NK-92 treated with Interleukin-12 subunit alpha and Interleukin-12 subunit beta, amount 100 ng/mL, for 24 hours (cell line): ENCODE measurements around the gene CRYL1.

Source experiments
- DNase-seq: peaks from one replicate; lab custom pipeline; 2025; lab: John Stamatoyannopoulos, UW

Gene CRYL1

DNA sequence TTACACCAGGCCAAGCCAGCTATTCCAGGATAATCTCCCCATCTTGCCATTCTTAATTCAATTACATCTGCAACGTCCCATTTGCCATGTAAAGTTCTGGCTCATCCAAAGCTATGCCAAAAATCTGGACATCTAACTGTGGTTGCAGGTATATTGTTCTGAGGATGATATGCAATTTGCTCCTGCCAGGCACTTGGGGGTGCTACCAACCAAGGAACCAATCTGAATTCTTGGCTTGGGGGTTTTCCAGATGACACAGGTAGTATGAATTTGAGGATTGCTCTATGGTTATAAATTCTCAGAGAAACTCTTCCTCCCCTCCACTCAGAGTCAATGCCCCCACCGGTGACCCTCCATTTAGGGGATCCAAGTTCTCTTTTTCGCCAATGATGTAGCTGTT lies 33.0 kb downstream of the CRYL1 start:
- DNase-seq: no peak

DNA sequence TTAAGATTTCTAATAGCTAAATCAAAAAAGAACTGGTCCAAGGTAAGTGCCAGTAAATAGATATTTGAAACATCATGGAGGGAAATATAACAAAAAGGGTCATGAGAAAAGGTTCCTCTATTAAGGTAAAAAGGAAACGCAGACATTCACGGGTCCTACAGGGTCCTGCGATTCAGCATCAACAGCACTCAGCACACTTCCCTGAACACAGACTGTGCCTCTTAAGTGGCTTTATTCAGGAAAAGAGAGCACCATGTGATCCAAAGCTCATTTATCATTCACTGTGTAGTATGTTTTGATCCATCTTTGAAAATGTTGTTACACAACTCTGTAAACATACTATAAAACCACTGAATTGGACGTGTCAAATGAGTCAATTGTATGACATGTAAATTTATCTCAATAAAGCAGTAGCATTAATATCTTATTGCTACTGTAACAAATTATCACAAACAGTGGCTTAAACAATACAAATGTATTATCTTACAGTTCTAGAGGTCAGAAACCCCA lies 33.7 kb downstream of the CRYL1 start:
- DNase-seq: no peak

DNA sequence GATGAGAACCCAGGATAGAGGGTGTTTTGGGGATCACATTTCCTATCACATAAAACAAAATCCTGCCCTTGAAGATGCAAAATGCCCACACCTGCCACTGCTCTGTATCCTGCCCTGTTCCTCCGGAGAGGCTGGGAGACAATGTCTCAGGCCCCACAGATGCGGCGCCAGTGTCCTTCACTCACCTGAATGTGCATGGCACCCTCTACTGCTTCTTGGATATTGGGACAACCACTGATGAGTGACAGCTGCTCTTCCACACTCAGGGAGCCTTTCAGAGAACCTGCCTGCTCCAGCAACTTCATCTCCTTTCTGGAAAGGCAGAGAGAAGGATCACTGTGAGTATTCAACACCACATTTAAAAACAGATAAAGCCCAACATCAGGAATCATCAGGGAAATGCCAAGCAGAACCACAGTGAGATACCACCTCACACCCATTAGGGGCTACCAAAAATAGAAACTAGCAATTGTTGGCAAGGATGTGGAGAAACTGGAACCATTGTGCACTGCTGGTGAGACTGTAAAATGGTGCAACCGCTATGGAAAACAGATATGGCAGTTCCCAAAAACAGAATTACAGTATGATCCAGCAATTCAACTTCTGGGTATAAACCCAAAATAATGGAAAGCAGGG lies 36.4 kb downstream of the CRYL1 start:
- no peak for DNase-seq

DNA sequence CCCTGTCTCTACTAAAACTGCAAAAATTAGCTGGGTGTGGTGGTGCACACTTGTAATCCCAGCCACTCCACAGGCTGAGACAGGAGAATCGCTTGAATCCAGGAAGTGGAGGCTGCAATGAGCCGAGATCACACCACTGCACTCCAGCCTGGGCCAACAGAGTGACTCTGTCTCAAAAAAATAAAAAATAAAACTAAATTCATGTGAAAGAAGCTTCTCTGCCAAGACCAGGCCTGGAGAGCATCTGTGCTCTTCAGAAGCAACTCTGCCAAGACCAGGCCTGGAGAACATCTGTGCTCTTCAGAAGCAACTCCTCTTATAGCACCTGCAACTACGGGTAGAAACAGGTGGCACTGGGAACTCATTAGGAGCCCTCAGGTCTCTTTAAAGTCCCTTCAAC lies 37.7 kb downstream of the CRYL1 start:
- DNase-seq: no peak

DNA sequence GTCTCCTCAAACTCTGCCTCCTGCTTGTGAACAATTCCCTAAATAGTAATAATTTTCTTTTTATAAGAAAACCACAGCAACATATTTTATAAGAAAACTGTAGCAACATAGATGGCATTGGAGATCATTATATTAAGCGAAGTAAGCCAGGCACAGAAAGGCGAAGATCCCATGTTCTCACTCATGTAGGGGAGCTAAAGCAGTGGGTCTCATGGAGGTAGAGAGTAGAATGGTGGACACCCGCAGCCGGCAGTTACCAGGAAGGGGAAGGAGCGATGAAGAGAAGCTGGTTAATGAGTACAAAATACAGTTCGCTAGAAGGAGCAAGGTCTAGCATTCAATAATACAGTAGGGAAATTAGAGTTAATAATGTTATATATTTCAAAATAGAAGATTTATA lies 42.9 kb downstream of the CRYL1 start:
- DNase-seq: no peak

DNA sequence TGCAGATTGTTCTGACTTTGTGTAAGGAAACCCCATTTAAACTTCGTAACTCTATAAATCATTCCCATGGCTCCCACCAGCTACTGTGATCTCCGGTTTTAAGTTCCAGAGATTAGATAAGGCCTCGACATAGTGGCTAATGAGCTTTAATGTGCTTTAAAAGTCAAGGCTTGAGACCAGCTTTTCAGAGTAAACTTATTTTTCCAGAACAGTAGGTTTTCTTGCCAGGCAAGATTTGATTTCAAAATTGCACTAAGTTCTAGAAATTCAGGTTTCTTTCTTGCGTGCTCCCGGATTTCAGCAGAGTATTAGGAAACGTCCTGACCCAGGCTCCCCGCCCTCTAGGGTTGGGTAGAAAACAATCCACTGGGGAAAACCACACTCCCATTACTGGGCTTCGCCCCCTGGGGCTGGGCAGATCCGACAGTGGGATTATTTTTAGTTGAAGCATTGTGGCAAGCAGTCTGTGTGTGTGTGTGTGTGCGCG lies 43.3 kb downstream of the CRYL1 start:
- no peak for DNase-seq

DNA sequence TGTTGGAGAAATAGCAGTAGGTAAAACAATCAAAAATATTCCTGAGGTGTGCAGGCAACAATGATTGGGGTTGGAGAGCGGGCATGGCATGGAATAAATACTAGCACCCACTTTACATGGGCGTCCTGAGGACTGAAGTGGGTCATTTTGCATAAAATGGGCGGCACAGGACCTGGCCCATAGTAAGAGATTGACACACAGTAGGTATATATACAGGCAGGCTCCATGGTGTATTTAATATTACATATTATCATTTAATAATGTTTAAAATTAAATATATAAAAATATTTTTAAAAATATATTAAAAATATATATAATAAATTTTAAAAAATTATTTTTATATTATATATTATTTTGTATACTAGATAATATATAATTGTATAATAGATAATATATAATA lies 48.3 kb downstream of the CRYL1 start:
- DNase-seq: no peak

DNA sequence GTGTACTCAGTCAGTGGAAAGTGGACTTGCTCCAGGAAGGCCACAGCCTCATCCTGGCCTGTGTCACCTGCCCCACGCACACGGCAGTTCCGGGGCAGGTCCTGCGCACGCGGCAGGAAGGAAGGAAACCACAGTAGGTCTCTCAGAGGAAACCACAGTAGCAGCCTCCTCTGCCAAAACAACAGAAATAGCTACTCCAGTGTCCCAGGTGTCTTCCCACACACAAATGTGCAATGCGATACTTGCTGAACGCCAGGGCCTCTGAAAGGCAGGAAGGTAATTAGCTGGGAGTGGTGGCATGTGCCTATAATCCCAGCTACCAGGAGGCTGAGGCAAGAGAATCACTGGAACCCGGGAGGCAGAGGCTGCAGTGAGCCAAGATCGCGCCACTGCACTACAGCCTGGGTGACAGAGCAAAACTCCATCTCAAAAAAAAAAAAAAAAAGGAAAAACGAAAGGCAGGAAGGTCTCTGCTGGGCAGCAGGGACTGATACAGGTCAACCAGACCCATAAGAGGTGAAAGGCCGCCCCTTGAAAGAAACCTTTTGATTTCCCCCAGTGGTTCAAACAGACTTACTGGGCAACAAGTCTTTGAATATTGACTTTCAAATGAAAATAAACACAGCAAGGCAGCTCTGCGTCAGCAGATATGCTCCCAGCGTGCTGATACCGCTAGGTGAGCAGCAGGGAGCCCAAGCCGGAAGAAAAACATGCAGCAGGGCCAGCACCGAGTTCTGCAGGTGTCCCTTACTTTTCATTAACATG lies 49.5 kb downstream of the CRYL1 start:
- DNase-seq: peak; percentile 32

DNA sequence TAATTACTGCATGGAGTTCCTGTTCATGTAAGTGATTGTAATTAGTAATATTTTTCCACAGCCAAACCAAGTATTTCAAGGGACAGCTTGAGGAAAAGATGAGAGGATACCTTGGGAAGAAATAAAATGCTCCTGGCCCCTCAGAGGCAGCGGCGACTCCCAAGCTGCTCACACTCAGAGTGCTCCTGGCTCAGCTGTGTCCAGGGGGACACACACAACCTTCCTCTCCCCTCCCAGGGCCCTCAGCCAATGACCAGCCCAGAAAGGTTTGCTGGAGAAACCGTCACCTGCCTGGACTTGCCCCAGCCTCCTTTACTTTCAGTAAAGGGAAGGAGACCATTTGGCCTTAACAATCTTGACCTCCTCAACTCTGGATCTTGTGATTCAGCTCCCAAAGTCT lies 51.1 kb downstream of the CRYL1 start:
- no peak for DNase-seq

DNA sequence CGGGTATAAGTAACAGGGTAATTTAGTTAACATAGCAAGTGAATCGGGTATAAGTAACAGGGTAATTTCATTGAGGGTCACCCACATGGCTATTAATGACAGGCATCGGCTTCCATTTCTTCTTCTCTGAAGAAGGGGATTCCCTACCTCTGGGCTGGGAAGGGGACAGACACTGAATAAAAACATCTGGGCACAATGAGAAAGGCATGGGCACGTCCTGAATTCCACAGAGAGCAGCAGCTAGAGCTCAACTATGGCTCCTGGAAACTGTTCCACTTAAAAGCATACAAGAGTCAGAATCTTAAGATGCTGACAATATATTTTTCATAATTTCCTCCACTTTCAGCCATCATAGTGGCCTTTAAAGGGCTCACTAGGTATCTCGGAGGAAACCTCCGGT lies 51.8 kb downstream of the CRYL1 start:
- DNase-seq: no peak

DNA sequence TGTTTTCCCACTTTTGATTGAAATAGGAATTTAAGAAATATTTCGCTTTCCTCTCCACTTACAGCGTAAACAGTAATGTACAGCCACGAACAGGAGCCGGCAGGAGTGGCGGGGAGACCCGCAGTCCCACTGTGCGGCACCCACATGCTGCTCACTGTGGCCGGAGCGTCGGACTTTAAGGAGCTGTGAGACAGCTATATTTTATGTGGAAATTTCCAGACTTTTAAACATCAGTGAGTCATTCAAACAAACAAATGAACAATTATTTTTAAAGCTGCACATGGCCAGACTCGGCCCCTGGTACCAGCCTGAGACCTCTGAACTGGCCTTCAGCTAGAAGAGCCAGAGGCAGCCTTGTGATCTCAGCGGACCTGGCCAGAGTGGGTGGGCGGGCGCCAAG lies 52.5 kb downstream of the CRYL1 start:
- no peak for DNase-seq

DNA sequence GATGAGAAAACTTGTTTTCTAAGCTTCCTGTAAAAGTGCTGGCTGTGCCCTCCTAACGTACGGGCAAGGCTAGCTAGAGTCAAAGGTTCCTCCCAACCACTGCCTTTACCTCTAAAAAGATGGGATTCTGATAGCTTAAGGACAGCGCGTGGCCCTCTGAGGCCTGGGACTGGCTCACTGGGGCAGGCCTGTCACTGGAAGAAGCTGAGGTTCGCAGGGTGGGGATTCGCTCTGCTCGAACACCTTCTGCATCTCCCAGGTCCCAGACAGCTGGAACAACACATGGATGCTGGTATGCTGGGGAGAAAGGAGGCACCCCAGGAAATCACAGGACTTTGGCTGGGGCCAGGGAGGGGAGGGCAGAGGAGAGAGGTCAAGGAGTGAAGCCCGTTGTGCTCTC lies 53.1 kb downstream of the CRYL1 start:
- DNase-seq: no peak

DNA sequence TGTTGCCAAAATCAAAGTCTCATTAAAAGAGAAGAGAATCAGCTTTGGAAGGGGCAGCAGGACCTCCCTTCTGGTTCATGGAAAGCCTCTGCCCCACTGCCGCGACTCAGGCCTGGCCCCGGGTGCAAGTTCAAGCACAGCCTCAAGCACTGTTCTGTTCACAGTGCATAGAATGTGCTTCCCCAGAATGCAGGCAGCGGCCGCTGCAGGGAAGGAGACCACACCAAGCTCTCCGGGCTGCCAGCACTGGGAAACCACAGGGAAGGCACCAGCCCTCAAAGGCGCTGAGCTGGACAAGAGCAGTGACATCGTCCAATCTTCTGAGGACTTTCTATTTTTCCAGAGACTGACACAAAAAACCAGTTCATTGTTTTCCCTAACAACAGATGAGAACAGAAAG lies 55.5 kb downstream of the CRYL1 start:
- no peak for DNase-seq

DNA sequence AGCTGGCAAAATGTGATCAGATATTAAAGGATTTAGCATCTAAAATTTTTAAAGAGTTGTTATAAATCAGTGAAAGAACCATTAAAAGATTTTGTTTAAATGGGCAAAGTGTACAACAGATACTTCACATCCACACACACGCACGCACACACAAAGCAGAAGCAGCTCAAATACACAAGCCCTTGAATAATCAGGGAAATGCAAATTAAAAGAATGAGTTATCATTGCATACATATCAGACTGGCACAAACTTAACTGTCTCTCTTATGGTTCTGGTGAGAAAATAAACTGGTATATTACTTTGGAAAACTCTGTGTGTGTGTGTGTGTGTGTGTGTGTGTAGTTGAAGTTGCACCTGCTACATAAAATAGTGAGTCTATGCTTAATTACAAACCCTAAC lies 59.3 kb downstream of the CRYL1 start:
- DNase-seq: no peak

DNA sequence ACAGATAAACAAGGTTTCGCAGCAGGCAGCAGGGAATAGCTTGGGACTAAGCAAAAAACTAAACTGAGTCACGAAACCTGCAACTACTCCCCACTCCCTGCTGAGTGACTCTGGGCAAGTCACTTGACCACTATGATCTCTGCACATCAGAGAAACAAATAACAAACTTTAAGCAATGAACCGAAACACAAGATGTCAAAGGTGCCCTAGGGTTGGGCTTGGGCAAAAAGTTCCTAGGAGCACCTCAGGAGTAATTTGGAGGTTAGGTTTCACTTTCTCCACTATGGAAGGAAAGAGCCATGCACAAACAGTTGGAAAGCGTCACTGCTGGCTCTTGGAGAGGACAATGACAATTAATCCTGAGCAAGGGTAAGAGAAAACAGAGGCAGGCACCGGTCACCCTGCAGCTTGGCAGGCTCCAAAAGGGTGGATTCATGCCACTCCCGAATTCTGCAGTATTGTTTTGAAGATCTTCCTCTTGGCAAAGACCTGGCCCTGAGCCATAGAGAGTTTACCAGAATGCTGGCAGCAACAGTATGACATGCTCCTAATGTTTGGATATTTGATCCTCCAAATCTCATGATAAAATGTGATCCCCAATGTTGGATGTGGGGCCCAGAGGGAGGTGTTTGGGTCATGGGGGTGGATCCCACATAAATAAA lies 60.3 kb downstream of the CRYL1 start:
- no peak for DNase-seq

DNA sequence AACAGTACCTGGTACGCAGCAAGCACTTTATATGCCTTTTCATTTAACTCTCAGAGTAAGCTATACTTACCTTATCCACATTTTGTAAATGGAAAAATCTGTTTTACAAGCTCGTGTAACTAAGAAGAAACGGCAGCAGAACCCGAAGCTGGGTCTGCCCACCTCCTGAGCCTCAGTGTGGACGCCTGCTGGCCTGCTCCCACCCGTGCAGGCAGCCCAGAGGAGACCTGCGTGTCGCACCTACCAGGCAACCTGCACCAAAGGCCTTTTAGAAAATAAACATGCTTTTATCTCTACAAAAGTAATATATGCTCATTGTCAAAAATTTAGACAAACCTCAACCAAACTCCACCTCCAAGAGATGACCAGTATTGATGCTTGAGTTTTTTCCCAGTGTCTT lies 62.7 kb downstream of the CRYL1 start:
- DNase-seq: no peak

DNA sequence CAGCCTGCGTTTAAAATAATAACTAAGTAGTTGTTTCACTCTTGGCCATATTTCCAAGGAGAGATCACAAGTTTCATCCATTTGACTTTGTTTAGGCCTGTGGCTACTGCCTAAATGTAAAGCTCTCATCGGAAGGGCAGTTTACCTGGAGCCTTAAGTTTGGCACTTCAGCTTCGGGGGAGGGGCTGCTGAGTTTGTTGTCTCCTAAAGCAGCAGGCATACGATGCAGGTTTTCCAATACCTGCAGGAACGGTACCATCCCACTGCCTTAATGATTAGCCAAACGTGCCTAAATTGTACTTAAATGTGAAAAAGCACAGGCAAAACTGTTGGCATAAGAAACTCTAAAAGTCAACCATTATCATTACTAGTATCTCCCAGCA lies 63.1 kb downstream of the CRYL1 start:
- DNase-seq: no peak

DNA sequence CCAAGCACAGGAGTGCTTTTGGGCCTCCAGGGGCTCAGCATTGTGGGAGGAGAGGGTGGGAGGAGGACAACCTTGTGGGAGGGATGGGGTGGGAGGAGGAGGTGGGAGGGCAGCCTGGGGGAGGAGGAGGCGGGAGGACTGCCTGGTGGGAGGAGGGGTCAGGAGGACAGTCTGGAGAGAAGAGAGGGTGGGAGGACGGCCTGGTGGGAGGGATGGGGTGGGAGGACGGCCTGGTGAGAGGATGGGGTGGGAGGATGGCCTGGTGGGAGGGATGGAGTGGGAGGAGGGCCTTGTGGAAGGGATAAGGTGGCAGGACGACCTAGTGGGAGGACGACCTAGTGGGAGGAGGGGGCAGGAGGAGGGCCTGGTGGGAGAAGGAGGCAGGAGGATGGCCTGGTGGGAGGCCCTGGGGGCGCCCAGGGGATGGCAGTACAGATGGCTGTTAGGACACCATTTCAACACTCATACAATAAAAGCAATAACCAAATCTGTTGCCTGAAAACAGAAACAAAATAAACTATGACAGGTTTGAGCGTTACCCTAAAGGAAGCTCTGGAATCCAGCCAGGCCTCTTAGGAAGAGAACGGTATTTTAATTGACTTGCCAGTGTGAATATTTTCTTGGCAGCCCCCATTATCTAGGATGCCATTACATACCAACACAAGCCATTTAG lies 63.7 kb downstream of the CRYL1 start:
- DNase-seq: no peak

DNA sequence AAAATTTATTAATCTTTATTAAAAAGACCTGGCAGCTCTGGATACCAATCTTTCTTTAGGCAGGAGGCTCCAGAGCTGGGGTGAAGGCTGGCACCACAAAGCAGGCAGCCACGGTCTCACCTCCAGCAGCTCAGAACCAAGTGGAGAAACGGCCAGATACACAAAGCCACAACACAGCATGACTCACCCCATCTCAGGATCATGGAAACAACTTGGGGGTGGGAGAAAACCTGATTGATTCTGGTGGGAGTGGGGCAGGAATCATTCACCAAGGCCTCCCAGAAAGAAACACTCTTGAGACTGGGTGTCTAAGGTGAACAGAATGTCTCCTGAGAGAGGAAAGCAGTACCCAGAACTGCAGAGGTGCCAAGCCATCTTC lies 64.2 kb downstream of the CRYL1 start:
- no peak for DNase-seq

DNA sequence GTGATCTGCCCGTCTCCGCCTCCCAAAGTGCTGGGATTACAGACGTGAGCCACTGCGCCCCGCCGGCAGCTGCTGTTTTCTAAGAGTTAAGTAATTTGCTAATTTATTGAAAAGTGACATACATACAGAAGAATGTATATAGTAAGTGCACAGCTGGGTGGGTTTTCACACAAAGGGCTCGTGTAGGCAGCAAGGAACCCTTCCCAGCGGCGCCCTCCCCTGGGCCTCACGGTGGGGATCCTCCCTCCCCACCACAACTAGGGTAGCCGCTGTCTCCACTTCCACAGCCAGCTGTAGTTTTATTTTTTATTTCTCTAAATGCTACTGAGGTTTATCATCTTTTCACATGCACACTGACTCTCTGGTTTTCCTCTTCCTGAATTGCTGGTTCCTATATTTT lies 64.9 kb downstream of the CRYL1 start:
- no peak for DNase-seq

DNA sequence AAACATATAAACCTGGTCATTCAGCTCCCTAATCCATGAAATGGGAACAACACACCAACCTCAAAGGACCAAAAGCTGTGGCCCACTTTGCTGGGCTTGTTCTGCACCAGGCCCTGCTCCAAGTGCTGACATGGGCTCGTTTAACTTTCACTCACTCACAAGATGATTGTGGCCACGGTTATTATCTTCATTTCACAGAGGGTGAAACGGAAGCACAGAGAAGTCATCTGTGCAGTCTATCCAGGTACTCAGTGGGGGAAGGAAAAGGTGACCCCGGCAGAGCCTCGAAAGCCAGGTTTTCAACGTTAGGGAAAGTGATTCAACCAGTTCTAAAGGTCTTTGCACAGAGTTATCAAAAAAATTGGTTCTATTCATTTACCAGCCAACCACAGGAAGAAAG lies 68.0 kb downstream of the CRYL1 start:
- DNase-seq: no peak

DNA sequence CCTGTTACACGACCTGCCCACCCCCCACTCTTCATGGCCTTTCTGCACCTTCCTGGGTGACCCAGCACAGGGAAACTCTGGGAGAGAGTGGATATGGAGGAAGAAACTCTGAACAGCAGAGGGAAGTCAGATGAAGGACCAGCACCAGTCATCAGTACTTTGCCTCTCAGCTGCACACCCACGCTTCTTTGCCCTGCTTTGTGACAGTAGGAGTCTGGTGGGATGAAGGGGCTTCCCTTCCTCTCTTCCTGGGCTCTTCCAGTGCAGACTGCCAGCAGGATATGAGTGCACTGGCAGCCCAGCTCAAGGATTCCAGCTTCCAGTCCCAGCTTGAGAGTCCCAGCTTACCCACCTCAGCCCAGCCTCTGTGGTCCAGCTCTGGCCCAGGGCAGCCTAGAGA lies 68.9 kb downstream of the CRYL1 start:
- DNase-seq: no peak

DNA sequence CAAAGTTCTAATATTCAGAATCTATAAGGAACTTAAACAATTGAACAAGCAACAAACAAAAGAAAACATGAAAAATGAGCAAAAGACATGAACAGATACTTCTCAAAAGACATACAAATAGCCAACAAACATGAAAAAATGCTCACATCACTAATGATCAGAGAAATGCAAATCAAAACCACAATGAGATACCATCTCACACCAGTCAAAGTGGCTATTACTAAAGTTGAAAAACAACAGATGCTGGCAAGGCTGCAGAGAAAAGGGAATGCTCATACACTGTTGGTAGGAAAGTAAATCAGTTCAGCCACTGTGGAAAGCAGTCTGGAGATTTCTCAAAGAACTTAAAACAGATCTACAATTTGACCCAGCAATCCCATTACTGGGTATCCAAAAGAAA lies 74.3 kb downstream of the CRYL1 start:
- no peak for DNase-seq
